ENCODE results near the gene EYS. TPM values are rescaled to one million over a fixed set of nuclear protein-coding genes. Genes with fewer than 3 reads are reported as not detected.

Gene EYS
- total RNA-seq, 1 experiment from 2014 or later, result not detected

GRCh38 chr6:64973142-64973541, 733.9 kb downstream of the EYS start:
- Histone ChIP-seq H3K79me2 (ENCODE audit: insufficient read depth, low read length) (no peaks in the 10 kb centered on the region), H3K27ac (ENCODE audit: insufficient read length, low read depth, low read length) (no peak overlapping the region), H2BK20ac (ENCODE audit: low read depth, low read length, poor library complexity, severe bottlenecking) (no peak overlapping the region), H3K4me1 (ENCODE audit: insufficient read depth, low read length) (no peaks in the 10 kb centered on the region), H3T11ph (ENCODE audit: low read length) (no peak overlapping the region), H4K8ac (replicated peaks; ENCODE audit: insufficient read length, low read depth, low read length) (no peak overlapping the region), H3K9me3 (ENCODE audit: control insufficient read depth, low read depth, low read length) (no peaks in the 10 kb centered on the region), H2BK15ac (ENCODE audit: low read depth, low read length) (no peak overlapping the region), H4K91ac (ENCODE audit: insufficient read length, low read depth, low read length) (no peak overlapping the region), H4K20me1 (ENCODE audit: control insufficient read depth, insufficient read depth, insufficient read length) (no peaks in the 10 kb centered on the region), H3K79me1 (ENCODE audit: insufficient read depth, low read depth, low read length, poor library complexity, severe bottlenecking) (no peaks in the 10 kb centered on the region), H2AK5ac (ENCODE audit: insufficient read length, low read length) (no peak overlapping the region), H3K9ac (ENCODE audit: extremely low read depth, insufficient read length, low read length) (no peak overlapping the region), H4K5ac (ENCODE audit: insufficient read length, low read depth, low read length) (no peak overlapping the region), H3K4me2 (ENCODE audit: insufficient read depth, insufficient read length, low read length) (no peak overlapping the region), H2BK120ac (ENCODE audit: low read depth, low read length, poor library complexity, severe bottlenecking) (no peak overlapping the region), H3K4ac (ENCODE audit: low read depth, low read length) (no peak overlapping the region), H3K23me2 (ENCODE audit: insufficient read length, low read depth, low read length, poor library complexity, severe bottlenecking) (no peaks in the 10 kb centered on the region), H3K56ac (ENCODE audit: insufficient read length, low read depth, low read length) (no peak overlapping the region), H3K18ac (ENCODE audit: insufficient read length, low read depth, low read length) (no peak overlapping the region), H3K27me3 (ENCODE audit: insufficient read depth, low read length) (no peaks in the 10 kb centered on the region), H3K14ac (ENCODE audit: insufficient read depth, low read length) (no peak overlapping the region), H2BK5ac (ENCODE audit: insufficient read length, low read length) (no peak overlapping the region), H2BK12ac (ENCODE audit: insufficient read length, low read depth, low read length) (no peak overlapping the region), H2AFZ (ENCODE audit: low read length) (no peak overlapping the region), H3K23ac (ENCODE audit: insufficient read length, low read depth, low read length) (no peak overlapping the region)
- Mint-ChIP-seq H3K27me3 (ENCODE audit: low read depth) (no peaks in the 10 kb centered on the region), H3K9me3 (no peaks in the 10 kb centered on the region), H3K27ac (no peak overlapping the region), H3K4me1 (peaks cover 7 to 9% of the 10 kb centered on the region in 2 experiments), H3K36me3 (ENCODE audit: insufficient read depth in 1 of 3, low read depth in 3 of 3) (no peaks in the 10 kb centered on the region), H3K4me3 (no peak overlapping the region)
- no CpG with 5 or more reads among the region's 2 CpGs for WGBS (ENCODE audit: extremely low coverage, insufficient read length, low lambda C conversion rate)
- DNase-seq, result no peak
- no peak for TF ChIP-seq CTCF (conservative IDR thresholded peaks at IDR 0.05)
